ENCODE data around the gene KDM7A.

The KDM7A gene

GRCh38 chr7:140196361-140197217, 19.8 kb upstream of the KDM7A start:
- no peak for DNase-seq (ENCODE audit: extremely low read depth, insufficient read length)
- H3K36me3 ChIP-seq (ENCODE audit: control insufficient read depth, insufficient read depth, low read length): no peaks in the 10 kb centered on the region
- TF ChIP-seq CTCF (IDR thresholded peaks at IDR 0.05; ENCODE audit: insufficient read depth, low read length, poor library complexity, severe bottlenecking): no peak
- no peaks in the 10 kb centered on the region; the same call in 1 of the 2 replicates for H3K27me3 ChIP-seq (replicated peaks; ENCODE audit: control insufficient read depth, insufficient read depth, low read length)
- H3K4me3 ChIP-seq (replicated peaks; ENCODE audit: low read depth, low read length): no peak overlapping the region

- TF ChIP-seq CTCF (IDR thresholded peaks at IDR 0.05; ENCODE audit: insufficient read depth, low read length, poor library complexity, severe bottlenecking): no peak
- no peaks in the 10 kb centered on the region for H3K36me3 ChIP-seq (ENCODE audit: control insufficient read depth, insufficient read depth, low read length)
- H3K27me3 ChIP-seq (replicated peaks; ENCODE audit: control insufficient read depth, insufficient read depth, low read length): no peaks in the 10 kb centered on the region; the same call in 1 of the 2 replicates
- H3K4me3 ChIP-seq (replicated peaks; ENCODE audit: low read depth, low read length): no peak overlapping the region
- no peak for DNase-seq (ENCODE audit: extremely low read depth, insufficient read length)
Observed at GRCh38 chr7:140195859-140196258, 19.1 kb upstream of the KDM7A start.

GRCh38 chr7:140192620-140193019, 15.8 kb upstream of the KDM7A start:
- no peak for TF ChIP-seq CTCF (IDR thresholded peaks at IDR 0.05; ENCODE audit: insufficient read depth, low read length, poor library complexity, severe bottlenecking)
- Histone ChIP-seq H3K27me3 (replicated peaks; ENCODE audit: control insufficient read depth, insufficient read depth, low read length) (no peaks in the 10 kb centered on the region), H3K4me3 (replicated peaks; ENCODE audit: low read depth, low read length) (no peak overlapping the region), H3K36me3 (ENCODE audit: control insufficient read depth, insufficient read depth, low read length) (no peaks in the 10 kb centered on the region)
- no peak for DNase-seq (ENCODE audit: extremely low read depth, insufficient read length)

- Histone ChIP-seq H3K27me3 (replicated peaks; ENCODE audit: control insufficient read depth, insufficient read depth, low read length) (no peaks in the 10 kb centered on the region), H3K4me3 (replicated peaks; ENCODE audit: low read depth, low read length) (no peak overlapping the region), H3K36me3 (ENCODE audit: control insufficient read depth, insufficient read depth, low read length) (no peaks in the 10 kb centered on the region)
- no peak for TF ChIP-seq CTCF (IDR thresholded peaks at IDR 0.05; ENCODE audit: insufficient read depth, low read length, poor library complexity, severe bottlenecking)
- DNase-seq (ENCODE audit: extremely low read depth, insufficient read length): no peak
Observed at GRCh38 chr7:140192176-140192575, 15.4 kb upstream of the KDM7A start.

- no peak for TF ChIP-seq CTCF (IDR thresholded peaks at IDR 0.05; ENCODE audit: insufficient read depth, low read length, poor library complexity, severe bottlenecking)
Observed at GRCh38 chr7:140190588-140190987, 13.8 kb upstream of the KDM7A start.

More at GRCh38 chr7:140190588-140190987, 13.8 kb upstream of the KDM7A start:
- DNase-seq (ENCODE audit: extremely low read depth, insufficient read length): no peak
- Histone ChIP-seq H3K4me3 (replicated peaks; ENCODE audit: low read depth, low read length) (no peak overlapping the region), H3K27me3 (replicated peaks; ENCODE audit: control insufficient read depth, insufficient read depth, low read length) (no peaks in the 10 kb centered on the region), H3K36me3 (ENCODE audit: control insufficient read depth, insufficient read depth, low read length) (no peaks in the 10 kb centered on the region)

Data from GM06990 (cell line).